Measurements from ENCODE around the gene ASF1B. TPM values are rescaled to one million over a fixed set of nuclear protein-coding genes. Genes with fewer than 3 reads are reported as not detected.

Gene ASF1B
- total RNA-seq, 2 experiments from 2014 or later = 143 to 202 TPM

GRCh38 chr19:14102102-14102696, 34.2 kb downstream of the ASF1B start:
- intact Hi-C loops (cut with micrococcal nuclease; ENCODE audit: unreplicated experiment) = no loop called here
- no peak overlapping the region for H3K4me2 ChIP-seq (ENCODE audit: low read length)
- TF ChIP-seq CTCF (conservative IDR thresholded peaks at IDR 0.05; ENCODE audit: low read length) = no peak
- no peak for TF ChIP-seq EZH2phosphoT487 (IDR thresholded peaks at IDR 0.05; ENCODE audit: borderline replicate concordance, low read depth, low read length)
- H3K9me2 ChIP-seq (ENCODE audit: insufficient read depth, low read length) = no peaks in the 10 kb centered on the region
- H3K9me3 ChIP-seq (ENCODE audit: low read length) = no peaks in the 10 kb centered on the region
- H3K36me3 ChIP-seq (ENCODE audit: insufficient read depth, low read length) = peaks cover 16% of the 10 kb centered on the region
- no peak overlapping the region for H2AFZ ChIP-seq (ENCODE audit: low read length)
- ChIA-PET POLR2A (no interaction called here), CTCF (ENCODE audit: unreplicated experiment) (interaction anchor here (0.6 kb wide), 1 partner anchor 13 kb away, joined by 3 read pairs; no protein-coding TSS in a partner anchor)
- no peak overlapping the region for H3K27ac ChIP-seq (ENCODE audit: low read depth, low read length, poor library complexity, severe bottlenecking)
- H4K20me1 ChIP-seq (ENCODE audit: insufficient read depth, low read length) = no peaks in the 10 kb centered on the region
- no peaks in the 10 kb centered on the region for H3K79me2 ChIP-seq (ENCODE audit: insufficient read depth, low read depth, low read length)
- no peak for DNase-seq (ENCODE audit: low spot score)
- BruUV-seq (replicated peaks) = no TSS peak
- H3K4me1 ChIP-seq (ENCODE audit: insufficient read depth, low read length, poor library complexity, severe bottlenecking) = no peaks in the 10 kb centered on the region
- no peak overlapping the region for H3K4me3 ChIP-seq (ENCODE audit: low read depth, low read length, poor library complexity, severe bottlenecking)

GRCh38 chr19:14101003-14101545, 35.3 kb downstream of the ASF1B start:
- no peaks in the 10 kb centered on the region for H3K79me2 ChIP-seq (ENCODE audit: insufficient read depth, low read depth, low read length)
- no TSS peak for BruUV-seq (replicated peaks)
- TF ChIP-seq EZH2phosphoT487 (IDR thresholded peaks at IDR 0.05; ENCODE audit: borderline replicate concordance, low read depth, low read length) = no peak
- TF ChIP-seq CTCF (conservative IDR thresholded peaks at IDR 0.05; ENCODE audit: low read length) = no peak
- no peaks in the 10 kb centered on the region for H4K20me1 ChIP-seq (ENCODE audit: insufficient read depth, low read length)
- H3K4me2 ChIP-seq (ENCODE audit: low read length) = no peak overlapping the region
- no peaks in the 10 kb centered on the region for H3K4me1 ChIP-seq (ENCODE audit: insufficient read depth, low read length, poor library complexity, severe bottlenecking)
- peaks cover 16% of the 10 kb centered on the region for H3K36me3 ChIP-seq (ENCODE audit: insufficient read depth, low read length)
- no peaks in the 10 kb centered on the region for H3K9me2 ChIP-seq (ENCODE audit: insufficient read depth, low read length)
- H3K9me3 ChIP-seq (ENCODE audit: low read length) = no peaks in the 10 kb centered on the region
- intact Hi-C loops (cut with micrococcal nuclease; ENCODE audit: unreplicated experiment) = no loop called here
- no peak for DNase-seq (ENCODE audit: low spot score)
- H3K4me3 ChIP-seq (ENCODE audit: low read depth, low read length, poor library complexity, severe bottlenecking) = no peak overlapping the region
- H2AFZ ChIP-seq (ENCODE audit: low read length) = no peak overlapping the region
- H3K27ac ChIP-seq (ENCODE audit: low read depth, low read length, poor library complexity, severe bottlenecking) = no peak overlapping the region
- ChIA-PET CTCF (ENCODE audit: unreplicated experiment) (no interaction called here), POLR2A (no interaction called here)

GRCh38 chr19:14097532-14098151, 38.7 kb downstream of the ASF1B start:
- no peak for DNase-seq (ENCODE audit: low spot score)
- BruUV-seq (replicated peaks) = no TSS peak

More at GRCh38 chr19:14097532-14098151, 38.7 kb downstream of the ASF1B start:
- ChIA-PET POLR2A (no interaction called here), CTCF (ENCODE audit: unreplicated experiment) (no interaction called here)
- Histone ChIP-seq H2AFZ (ENCODE audit: low read length) (no peak overlapping the region), H3K4me1 (ENCODE audit: insufficient read depth, low read length, poor library complexity, severe bottlenecking) (peaks cover under 1% of the 10 kb centered on the region), H3K27ac (ENCODE audit: low read depth, low read length, poor library complexity, severe bottlenecking) (no peak overlapping the region), H4K20me1 (ENCODE audit: insufficient read depth, low read length) (no peaks in the 10 kb centered on the region), H3K79me2 (ENCODE audit: insufficient read depth, low read depth, low read length) (no peaks in the 10 kb centered on the region), H3K9me2 (ENCODE audit: insufficient read depth, low read length) (no peaks in the 10 kb centered on the region), H3K4me3 (ENCODE audit: low read depth, low read length, poor library complexity, severe bottlenecking) (no peak overlapping the region), H3K36me3 (ENCODE audit: insufficient read depth, low read length) (peaks cover 25% of the 10 kb centered on the region), H3K4me2 (ENCODE audit: low read length) (no peak overlapping the region), H3K9me3 (ENCODE audit: low read length) (peaks cover 9% of the 10 kb centered on the region)
- TF ChIP-seq CTCF (conservative IDR thresholded peaks at IDR 0.05; ENCODE audit: low read length) = peak; percentile 33
- TF ChIP-seq EZH2phosphoT487 (IDR thresholded peaks at IDR 0.05; ENCODE audit: borderline replicate concordance, low read depth, low read length) = no peak
- intact Hi-C loops (cut with micrococcal nuclease; ENCODE audit: unreplicated experiment) = no loop called here
